ENCODE results near the gene DCUN1D2. TPM values are rescaled to one million over a fixed set of nuclear protein-coding genes. Genes with fewer than 3 reads are reported as not detected.

DCUN1D2 gene
- total and polyA plus RNA-seq, 12 donors, result 40.9 to 307 (median 219) TPM

DNA sequence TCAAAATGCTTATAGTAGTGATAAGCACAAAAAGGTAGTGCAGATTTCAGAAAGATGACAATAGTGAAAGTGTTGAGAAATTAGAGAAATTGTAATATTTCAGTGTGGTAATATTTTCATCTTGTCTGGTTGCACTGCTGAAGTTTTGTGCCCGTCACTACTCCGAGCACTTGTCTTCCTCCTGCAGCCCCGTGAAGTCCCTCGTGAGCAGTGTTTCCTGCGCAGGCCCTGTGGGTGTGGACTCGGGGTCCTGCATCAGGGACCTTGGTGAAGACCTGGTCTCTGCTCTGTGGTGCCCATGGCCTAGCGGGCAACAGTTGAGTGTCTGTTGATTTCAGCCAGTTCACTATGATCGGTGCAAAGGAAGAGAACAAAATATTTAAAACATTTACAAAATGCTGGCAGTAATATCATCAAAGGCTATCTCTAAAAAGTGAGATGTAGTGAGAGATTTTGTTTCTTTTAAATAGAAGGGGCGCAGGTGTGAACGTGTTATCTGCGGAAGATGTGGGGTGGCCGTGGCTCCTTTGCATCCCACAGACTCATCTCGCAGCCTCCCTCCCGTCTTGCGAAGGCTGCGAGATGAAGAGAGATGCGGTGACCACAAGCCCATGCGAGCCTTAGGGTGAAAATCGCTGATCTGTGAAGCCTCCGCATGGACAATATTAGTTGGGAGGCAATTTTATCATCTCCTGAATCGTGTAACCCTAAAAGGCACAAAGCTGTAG, 27.7 kb upstream of the DCUN1D2 start:
- no peak for DNase-seq
- no peak for ATAC-seq
- H3K27ac ChIP-seq, result no peak overlapping the region
- H3K4me3 ChIP-seq, result no peak overlapping the region
- intact Hi-C loops (cut with DNase I), result loop anchor here in 1 of 10 donors (10.0 kb wide), 1 partner anchor 47 kb away; no protein-coding TSS in a partner anchor
- TF ChIP-seq, protein P1, sequence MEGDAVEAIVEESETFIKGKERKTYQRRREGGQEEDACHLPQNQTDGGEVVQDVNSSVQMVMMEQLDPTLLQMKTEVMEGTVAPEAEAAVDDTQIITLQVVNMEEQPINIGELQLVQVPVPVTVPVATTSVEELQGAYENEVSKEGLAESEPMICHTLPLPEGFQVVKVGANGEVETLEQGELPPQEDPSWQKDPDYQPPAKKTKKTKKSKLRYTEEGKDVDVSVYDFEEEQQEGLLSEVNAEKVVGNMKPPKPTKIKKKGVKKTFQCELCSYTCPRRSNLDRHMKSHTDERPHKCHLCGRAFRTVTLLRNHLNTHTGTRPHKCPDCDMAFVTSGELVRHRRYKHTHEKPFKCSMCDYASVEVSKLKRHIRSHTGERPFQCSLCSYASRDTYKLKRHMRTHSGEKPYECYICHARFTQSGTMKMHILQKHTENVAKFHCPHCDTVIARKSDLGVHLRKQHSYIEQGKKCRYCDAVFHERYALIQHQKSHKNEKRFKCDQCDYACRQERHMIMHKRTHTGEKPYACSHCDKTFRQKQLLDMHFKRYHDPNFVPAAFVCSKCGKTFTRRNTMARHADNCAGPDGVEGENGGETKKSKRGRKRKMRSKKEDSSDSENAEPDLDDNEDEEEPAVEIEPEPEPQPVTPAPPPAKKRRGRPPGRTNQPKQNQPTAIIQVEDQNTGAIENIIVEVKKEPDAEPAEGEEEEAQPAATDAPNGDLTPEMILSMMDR (IDR thresholded peaks at IDR 0.05), result no peak
- H3K27me3 ChIP-seq, result no peaks in the 10 kb centered on the region
- H3K36me3 ChIP-seq, result peaks cover 0 to 90% (median 55%) of the 10 kb centered on the region in 9 donors
- H3K4me1 ChIP-seq, result no peaks in the 10 kb centered on the region
- H3K9me3 ChIP-seq, result no peaks in the 10 kb centered on the region
- WGBS, 2 donors, result 94 to 95% methylated on average over 21 of the region's 21 CpGs

DNA sequence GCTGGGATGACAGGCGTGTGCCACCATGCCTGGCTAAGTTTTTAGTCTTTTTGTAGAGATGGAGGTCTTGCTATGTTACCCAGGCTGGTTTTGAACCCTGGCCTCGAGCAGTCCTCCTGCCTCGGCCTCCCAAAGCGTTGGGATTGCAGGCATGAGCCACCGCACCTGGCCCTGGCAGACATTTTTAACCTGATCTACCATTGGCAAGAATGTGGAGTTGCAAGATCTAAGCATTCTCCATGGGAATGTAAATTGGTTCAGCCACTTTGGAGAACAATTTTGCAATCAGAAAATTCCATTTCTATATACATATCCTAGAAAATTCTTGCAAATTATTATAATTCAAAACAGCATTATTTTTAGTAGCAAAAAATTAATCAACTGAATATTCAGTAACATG, 24.3 kb upstream of the DCUN1D2 start:
- intact Hi-C loops (cut with DNase I), result loop anchor here in 1 of 10 donors (10.0 kb wide), 1 partner anchor 50 kb away; no protein-coding TSS in a partner anchor
- no peak for DNase-seq
- 95 to 96% methylated on average over 5 of the region's 5 CpGs for WGBS, 2 donors
- ATAC-seq, result no peak
- H3K27me3 ChIP-seq, result no peaks in the 10 kb centered on the region
- H3K36me3 ChIP-seq, result peaks cover 0 to 82% (median 40%) of the 10 kb centered on the region in 9 donors
- no peaks in the 10 kb centered on the region for H3K9me3 ChIP-seq
- TF ChIP-seq, protein P1 (IDR thresholded peaks at IDR 0.05), result no peak
- no peak overlapping the region for H3K4me3 ChIP-seq
- no peak overlapping the region for H3K27ac ChIP-seq
- no peaks in the 10 kb centered on the region for H3K4me1 ChIP-seq

DNA sequence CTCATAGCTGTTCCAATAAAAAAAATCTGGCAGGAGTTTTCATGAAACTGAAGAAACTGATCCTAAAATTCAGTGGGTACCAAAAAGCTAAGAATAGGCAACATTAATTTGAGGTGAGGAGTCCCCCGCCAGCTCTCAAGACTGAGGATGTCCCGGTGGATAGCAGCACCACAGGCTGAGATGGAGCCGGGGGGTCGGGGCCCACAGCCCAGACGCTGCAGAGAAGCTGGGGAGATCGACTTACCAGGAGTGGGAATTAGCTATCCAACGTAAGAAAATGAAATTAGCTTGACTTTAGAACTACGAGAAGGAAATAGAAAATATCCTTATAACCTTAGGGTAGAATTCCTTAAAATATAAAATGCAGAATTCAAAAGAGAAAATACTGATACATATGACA, 23.2 kb upstream of the DCUN1D2 start:
- Histone ChIP-seq H3K27ac (no peak overlapping the region), H3K4me1 (peaks cover 0 to 2% (median 0%) of the 10 kb centered on the region in 9 donors), H3K4me3 (no peak overlapping the region), H3K27me3 (no peaks in the 10 kb centered on the region), H3K36me3 (peaks cover 0 to 81% (median 42%) of the 10 kb centered on the region in 9 donors), H3K9me3 (no peaks in the 10 kb centered on the region)
- DNase-seq (no peak), ATAC-seq (no peak)
- WGBS, 2 donors, result 88% methylated on average over 8 of the region's 8 CpGs
- TF ChIP-seq, protein P1 (IDR thresholded peaks at IDR 0.05), result no peak
- intact Hi-C loops (cut with DNase I), result loop anchor here in 1 of 10 donors (10.0 kb wide), 1 partner anchor 51 kb away; no protein-coding TSS in a partner anchor

DNA sequence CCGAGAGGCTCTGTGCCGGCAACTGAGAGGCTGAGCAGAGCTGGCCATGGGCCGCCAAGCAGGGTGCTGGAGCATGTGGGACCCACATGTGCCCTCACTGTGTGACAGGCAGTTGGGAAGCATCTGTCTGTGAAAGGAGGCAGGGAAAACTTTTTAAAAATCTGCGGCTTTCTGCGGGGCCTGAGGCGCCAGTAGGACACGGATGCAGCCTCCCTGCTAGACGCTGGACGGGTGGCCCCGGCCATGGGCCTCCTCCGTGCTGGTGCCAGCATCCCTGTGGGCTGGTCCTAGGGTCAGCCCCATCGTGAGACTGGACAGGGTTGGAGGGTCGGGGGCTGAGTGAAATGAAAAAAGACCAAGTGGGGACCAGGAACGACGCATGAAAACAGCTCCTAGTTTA, 20.9 kb upstream of the DCUN1D2 start:
- intact Hi-C loops (cut with DNase I), result loop anchor here in 1 of 10 donors (10.0 kb wide), 1 partner anchor 53 kb away; no protein-coding TSS in a partner anchor
- no peak for DNase-seq
- Histone ChIP-seq H3K27me3 (no peaks in the 10 kb centered on the region), H3K27ac (no peak overlapping the region), H3K36me3 (peaks cover 0 to 81% (median 34%) of the 10 kb centered on the region in 9 donors), H3K4me1 (peaks cover 0 to 23% (median 7%) of the 10 kb centered on the region in 9 donors), H3K9me3 (no peaks in the 10 kb centered on the region), H3K4me3 (no peak overlapping the region)
- 96 to 99% methylated on average over 15 of the region's 15 CpGs for WGBS, 2 donors
- TF ChIP-seq, protein P1 (IDR thresholded peaks at IDR 0.05), result no peak
- no peak for ATAC-seq

Measured in heart right ventricle (tissue), 16 donors.